Head of caudate nucleus (tissue), 42 donors: ENCODE results near the gene COL24A1.
"Not testable (repeated sequence)": the region's sequence is repeated elsewhere in the genome, so short reads cannot be mapped to it uniquely, and the experiment has no call there.

Experiments used
- DNase-seq, 42 donors: peaks; one replicate each; pipeline versions ENCODE4 v3.0.0 to v3.0.0-alpha.2; 2020 to 2021; ENCODE audit warnings: mixed read lengths in 7 of 42
- intact Hi-C: fragments of 100-400 bp; cut with DNase I; formaldehyde crosslinking; loops from one replicate; pipeline ENCODE4 v1.15.0; 2022

The COL24A1 gene

DNA sequence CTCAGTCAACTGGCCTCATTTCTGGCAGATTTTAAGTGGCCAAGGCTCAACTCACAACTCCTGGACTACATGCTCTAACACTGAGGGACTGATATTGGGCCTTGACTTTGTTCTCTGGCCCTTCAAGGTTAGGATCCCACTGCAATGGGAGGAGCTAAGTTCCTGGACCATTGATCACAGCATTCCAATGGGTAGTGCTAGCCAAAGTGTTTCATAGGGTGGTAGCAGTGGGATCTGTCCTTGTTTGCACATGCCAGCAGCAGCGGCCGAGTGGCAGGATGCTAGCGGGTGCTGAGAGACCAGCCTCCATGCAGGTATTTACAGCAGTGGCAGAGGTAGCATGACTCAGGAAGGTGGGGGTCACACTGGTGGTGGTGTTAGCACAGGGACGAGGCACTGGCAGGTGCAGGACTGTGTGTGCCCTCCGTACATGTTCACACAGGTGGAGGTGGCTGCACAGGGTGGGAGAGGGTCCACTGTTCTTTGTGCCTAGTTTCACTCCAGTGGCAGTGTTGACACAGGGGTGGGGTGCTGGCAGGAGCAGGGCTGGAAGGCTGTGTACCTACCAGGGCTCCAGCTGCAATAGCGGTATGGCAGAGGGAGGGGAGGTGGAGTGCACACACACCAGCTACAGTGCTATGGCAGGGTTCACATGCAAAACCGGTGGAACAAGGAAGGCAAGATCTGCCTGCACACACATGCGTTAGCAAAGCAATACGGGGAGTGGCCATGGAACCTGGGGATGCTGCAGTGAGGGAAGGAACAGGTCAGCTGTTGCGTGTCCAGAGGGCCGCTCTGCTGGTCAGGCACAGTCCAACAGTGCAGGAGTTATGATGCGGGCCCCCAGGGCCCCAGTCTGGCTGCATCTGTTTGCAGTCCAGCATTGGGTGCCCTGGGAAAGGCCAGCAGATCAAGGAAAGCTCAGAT is 51.7 kb downstream of the COL24A1 start:
- intact Hi-C loops: no loop called here
- DNase-seq: peak in 1 of 42 donors; percentile 17

DNA sequence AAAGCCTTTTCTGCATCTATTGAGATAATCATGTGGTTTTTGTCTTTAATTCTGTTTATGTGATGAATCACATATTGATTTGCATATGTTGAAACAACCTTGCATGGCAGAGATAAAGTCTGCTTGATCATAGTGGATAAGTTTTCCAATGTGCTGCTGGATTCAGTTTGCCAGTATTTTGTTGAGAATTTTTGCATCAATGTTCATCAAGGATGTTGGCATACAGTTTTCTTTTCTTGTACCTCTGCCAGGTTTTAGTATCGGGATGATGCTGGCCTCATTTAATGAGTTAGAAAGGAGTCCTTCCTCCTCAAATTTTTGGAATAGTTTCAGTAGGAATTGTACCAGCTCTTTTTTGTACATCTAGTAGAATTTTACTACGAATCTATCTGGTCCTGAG is 55.0 kb downstream of the COL24A1 start:
- DNase-seq: no peak
- intact Hi-C loops: no loop called here

DNA sequence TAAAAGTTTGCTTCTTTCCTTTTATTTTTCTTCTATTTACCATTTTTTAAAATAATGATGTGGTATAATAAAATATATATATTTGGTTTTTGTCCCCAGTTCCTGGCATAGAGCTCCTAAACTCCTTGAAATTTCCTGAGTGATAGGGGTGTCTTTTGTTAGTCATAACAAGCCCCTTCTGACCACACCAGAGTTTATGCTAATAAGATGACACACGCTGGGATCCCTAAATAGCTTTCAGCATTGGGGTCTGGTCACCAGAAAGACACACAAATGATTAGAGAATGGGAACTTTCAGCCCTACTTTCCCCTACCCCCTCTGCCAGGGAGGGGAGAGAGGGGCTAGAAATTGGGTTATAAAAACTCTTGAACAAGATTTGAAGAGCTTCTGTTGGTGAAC is 56.2 kb downstream of the COL24A1 start:
- no peak for DNase-seq
- intact Hi-C loops: no loop called here

DNA sequence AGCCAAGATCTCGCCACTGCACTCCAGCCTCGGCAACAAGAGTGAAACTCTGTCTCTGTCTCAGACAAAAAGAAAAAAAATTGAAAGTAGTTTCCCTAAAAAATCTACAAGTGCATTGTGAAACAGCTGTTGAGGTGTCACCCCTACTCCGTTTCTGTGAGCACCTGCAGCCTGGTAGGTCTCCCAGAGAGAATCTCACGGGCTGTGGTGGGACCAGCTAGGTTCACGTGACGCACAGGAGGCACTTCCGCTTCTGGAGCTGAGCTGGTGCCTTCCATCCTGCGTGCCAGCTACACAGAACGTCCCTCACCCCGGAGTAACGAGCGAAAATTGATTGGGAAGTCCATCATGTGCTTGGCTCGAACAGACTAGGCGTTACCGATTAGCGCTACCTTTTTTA is 66.8 kb downstream of the COL24A1 start:
- DNase-seq: no peak

DNA sequence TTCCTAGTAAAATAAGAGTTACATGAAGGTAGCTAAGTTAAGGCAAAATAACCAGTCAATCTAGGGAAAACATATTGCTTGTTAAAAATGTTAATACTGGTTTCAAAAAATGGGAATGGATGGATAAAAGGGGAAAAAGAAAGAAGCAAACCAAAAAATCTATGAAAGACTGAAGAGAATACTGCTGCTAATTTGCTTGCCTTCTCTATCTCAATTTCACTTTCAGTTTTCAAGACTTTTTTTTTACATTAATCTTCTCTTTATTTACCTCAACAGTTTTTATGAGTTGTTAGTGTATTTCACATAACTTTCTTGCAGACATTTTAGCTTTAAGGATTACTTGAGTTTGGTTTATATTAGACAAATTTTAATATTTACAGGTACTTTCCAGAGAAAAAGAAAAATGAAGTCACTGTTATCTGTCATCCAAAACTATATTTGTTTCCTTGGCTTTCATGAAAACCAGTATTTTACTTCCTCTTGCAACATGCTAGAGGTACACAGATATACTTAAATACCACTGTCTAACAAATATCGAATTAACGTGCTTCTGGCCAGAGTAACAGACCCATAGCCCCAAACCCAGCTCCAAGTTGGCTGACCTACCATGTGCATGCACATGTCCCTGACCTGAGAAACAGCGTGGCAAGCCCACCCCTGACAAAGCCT is 70.7 kb downstream of the COL24A1 start:
- intact Hi-C loops: no loop called here
- no peak for DNase-seq

More for the DNA sequence above, 66.8 kb downstream of the COL24A1 start:
- intact Hi-C loops: no loop called here

DNA sequence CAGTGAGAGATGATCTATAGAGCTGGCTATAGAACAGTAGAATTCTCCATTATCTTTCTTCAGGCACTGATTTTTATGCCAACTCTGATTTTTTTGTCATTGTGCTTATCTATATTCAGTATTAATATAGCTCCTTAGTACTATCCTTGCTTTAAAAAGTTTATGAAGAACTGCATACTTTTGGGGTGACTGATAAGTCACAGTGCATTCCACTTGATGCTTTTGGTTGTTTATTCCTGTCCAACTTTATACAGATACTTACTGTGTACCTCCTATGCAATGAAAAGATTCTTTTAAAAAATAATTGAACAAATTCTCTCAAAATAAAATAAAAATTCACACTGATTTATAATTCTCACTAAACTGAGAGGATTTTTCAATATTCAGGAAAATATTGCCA is 71.6 kb downstream of the COL24A1 start:
- no peak for DNase-seq
- intact Hi-C loops: no loop called here

DNA sequence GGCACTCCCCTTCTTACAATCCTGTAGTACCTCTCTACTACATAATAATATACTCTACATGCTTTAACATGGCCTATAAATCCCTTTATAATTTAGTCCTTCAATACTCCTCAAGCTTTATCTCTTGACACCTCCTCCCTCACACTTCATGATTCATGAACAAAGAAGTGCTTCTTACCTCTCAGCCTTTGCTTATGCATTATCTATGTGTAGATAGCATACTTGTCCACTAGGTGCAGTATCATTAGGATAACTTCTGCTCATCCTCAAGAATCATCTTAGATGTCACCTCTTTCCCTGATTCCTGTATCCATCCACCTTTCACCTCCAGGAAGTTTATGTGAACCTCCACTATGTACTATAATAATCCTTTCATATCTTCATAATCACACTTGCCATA is 74.4 kb downstream of the COL24A1 start:
- DNase-seq: no peak
- intact Hi-C loops: no loop called here

DNA sequence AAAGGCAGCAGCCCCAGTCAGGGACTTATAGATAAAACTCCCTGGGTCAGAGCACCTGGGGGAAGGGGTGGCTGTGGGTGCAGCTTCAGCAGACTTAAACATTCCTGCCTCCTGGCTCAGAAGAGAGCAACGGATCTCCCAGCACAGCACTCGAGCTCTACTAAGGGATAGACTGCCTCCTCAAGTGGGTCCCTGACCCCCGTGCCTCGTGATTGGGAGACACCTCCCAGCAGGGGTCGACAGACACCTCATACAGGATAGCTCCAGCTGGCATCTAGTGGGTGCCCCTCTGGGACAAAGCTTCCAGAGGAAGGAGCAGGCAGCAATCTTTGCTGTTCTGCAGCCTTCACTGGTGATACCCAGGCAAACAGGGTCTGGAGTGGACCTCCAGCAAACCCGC is 84.1 kb downstream of the COL24A1 start:
- DNase-seq, intact Hi-C loops: not testable (repeated sequence)

DNA sequence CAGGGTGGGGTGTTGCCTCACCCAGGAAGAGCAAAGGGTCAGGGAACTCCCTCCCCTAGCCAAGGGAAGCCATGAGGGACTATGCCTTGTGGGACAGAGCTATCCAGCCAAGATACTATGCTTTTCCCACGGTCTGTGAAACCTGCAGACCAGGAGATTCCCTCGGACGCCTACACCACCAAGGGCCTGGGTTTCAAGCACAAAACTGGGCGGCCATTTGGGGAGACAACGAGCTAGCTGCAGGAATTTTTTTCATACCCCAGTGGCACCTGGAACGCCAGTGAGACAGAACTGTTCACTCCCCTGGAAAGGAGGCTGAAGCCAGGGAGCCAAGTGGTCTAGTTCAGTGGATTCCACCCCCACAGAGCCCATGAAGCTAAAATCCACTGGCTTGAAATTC is 84.7 kb downstream of the COL24A1 start:
- intact Hi-C loops, DNase-seq: not testable (repeated sequence)

DNA sequence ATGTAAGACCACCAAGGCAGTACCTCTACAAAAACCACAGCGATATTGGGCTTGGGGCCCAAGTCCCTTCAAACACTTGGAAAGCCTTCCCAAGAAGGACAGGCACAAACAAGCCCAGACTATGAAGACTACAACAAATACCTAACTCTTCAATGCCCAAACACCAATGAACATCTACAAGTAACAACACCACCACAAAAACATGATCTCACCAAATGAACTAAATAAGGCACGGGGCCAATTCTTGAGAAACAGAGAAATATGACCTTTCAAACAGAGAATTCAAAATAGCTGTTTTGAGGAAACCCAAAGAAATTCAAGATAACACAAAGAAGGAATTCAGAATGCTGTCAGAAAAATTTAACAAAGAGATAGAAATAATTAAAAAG is 86.8 kb downstream of the COL24A1 start:
- DNase-seq: no peak
- intact Hi-C loops: no loop called here

DNA sequence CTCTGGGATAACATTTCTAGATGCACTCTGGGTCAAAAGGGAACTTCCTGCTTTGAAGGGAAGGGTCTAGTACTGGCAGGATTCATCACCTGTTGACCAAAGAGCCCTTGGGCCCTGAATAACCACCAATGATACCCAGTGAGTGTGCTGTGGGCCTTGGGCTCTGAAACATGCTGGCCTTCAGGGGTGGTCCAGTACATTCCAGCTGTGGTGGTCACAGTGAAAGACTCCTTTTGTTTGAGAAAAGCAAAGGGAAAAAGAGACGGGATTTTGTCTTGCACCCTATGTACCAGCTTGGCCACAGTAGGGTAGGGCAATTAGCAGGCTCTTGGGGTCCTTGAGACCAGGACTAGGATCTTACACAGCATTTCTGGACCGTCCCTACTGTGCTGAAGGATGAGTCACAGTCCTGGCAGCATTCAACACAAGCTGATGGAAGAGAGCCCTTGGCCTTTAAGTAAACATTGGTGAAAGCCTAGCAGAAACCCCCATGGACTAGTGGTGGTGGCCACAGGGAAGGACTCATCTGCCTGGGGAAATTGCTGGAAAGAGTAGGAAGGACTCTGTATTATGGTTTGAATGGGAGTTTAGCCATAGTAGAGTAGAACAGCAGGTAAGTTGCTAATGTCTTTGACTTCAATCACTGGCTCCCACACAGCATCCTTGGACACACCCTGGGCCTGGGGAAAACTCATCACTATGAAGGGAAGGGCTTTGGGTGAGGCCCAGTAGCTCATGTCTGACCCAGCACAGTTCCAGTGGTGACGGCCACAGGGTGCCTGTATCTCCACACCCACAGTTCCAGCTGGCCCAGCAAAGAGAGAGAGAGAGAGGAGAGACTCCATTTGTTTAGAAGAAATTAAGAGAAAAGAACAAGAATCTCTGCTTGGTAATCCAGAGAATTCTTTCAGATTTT is 87.5 kb downstream of the COL24A1 start:
- DNase-seq: no peak
- intact Hi-C loops: no loop called here

DNA sequence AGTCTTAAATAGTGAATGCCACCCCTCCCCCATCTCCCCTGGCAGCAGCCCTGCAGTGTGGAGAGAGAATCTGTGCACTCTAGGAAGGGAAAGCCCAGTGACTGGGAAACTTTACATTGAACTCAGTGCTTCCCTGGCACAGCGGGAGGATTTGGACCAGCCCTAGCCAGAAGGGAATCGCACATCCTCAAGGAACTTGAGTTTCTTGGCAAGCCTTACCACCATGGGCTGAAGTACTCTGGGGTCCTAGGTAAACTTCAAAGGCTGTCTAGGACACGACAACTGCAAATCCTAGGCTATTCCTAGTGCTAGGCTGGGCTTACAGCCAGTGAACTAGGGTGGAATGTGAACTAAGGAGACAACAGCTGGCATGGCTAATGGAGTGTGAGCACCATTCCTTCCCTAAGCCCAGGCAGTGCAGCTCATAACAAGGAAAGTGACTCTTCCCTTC is 88.3 kb downstream of the COL24A1 start:
- no peak for DNase-seq
- intact Hi-C loops: no loop called here

DNA sequence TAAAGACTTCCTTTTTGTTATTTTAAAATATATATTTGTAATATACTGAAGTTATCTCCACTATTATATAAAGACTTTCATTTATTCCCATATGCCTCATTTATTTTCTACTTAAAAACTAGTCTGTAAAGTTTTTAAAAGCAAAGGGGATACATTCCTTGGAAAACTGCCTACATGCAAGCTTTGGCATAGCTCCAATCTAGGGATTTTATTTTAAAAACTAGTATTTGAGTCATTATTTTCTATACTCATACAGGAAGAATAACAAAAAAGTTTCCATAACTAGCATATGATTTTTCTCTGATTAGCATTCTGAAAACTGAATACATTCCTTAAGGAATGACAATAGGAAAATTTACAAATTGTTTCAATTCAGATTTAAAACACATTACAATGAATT is 88.9 kb downstream of the COL24A1 start:
- intact Hi-C loops: no loop called here
- DNase-seq: no peak

DNA sequence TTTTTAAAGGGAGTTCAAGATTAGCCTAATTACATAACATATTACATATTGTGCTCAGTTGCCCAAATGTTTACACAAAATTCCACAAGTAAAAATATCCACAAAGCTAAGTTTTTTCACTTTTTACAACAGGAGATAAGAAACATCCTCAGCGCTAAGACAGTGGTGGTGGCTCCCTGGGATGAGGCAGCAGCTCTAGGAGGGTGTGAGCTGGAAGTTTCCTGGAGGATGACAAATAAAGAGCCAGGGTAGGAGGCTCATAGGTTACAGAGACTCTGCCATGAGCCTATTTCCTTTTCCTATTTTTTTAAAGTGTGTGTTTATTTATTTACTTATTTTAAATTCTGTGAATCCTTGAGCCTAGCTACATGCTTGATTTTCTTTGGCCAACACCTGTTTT is 91.7 kb downstream of the COL24A1 start:
- intact Hi-C loops: no loop called here
- DNase-seq: no peak

DNA sequence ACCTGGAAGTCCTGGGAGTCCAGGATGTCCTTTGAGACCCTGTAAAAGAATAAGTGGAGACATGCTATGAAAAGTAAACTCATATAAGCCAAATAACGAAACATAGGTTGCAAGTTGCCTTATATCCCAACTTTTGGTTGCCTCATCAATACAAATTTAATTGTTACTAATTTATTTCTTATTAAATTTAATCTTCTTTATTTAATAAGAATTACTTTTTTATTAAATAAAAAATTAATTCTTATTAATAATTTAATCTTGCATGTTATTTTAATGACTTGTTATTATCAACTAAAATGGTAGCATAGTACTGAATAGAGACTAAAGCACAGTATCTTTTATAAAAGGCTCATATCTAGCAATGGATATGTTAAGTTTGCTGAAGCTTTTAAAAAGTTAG is 92.9 kb downstream of the COL24A1 start:
- intact Hi-C loops: no loop called here
- DNase-seq: no peak

DNA sequence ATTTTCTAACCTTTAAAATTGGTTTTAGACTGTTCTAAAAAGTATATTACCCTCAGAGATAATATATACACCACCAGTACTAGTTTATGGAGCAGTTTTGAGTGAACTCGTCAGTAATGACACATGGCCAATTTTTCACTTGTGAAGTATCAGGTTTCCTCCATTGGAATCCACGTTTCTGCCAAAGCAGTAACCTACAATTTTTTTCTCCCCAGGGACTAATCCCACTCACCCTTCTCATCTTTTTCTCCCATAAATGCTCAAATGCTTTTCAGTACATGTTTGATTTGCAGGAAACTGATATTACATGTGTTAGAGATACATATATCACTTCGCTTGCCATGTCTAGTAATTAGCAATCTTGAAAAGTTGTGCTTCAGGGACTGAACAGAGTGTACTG is 94.1 kb downstream of the COL24A1 start:
- intact Hi-C loops: no loop called here
- DNase-seq: no peak

DNA sequence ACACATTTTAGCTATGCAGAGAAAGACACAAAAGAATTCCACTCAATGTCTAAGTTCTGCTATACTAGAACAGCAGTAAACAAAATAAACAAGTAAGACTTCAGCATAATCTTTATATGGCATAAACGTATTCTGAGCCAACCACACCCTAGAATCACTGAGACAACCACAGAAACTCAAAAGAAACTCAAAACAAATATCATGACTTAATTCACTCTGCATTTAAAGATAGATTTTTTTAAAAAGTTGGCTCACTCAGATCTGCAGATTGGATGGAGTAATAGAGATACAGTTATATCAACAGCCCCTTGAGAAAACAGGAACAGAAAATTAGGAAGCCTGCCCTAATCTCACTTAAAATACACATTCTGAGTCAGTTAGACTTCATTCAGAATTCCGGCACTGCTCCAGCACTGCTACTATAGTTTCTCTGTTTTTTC is 95.0 kb downstream of the COL24A1 start:
- intact Hi-C loops: no loop called here
- no peak for DNase-seq

DNA sequence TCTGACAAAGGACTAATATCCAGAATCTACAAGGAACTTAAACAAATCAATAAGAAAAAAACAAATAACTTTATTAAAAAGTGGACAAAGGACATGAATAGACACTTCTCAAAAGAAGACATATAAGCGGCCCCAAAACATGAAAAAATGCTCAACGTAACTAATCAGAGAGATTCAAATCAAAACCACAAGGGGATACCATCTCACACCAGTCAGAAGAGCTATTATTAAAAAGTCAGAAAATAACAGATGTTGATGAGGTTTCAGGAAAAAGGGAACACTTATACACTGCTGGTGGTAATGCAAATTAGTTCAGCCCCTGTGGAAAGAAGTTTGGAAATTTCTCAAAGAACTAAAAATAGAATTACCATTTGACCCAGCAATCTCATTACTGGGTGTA is 102.2 kb downstream of the COL24A1 start:
- DNase-seq: no peak
- intact Hi-C loops: no loop called here

DNA sequence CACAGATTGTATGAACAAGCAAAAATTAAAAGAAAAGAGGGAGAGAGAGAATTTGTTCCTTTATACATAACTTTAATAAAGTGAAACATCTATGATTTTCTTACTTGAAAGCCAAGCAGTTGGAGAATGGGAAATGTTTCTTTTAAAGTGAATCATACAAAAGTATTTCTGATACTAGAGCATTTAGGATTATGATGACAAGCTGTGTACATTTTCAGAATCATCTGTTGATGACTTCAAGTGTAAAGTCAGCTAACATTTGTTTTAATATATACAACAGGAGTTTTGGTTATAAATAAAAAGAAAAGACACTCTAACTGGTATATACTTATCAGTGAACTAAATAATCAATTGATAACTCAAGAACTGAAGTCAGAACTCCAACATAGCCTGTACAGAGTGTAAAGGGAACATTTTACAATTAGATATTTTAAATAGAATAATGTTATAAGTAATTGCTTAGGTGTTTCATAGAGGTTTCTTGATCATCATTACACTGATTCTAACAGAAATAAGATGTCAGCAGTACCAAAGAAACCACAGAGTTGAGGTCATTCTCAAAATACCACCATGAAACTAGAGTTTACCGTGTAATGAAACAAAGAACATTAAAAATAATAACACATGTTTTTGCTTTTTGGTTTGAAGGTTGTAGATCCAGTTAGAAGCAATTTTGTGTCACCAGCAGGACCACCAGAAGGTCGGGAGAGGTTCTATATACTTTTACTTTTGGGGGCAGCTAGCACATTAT is 103.4 kb downstream of the COL24A1 start:
- DNase-seq: no peak
- intact Hi-C loops: no loop called here
